Spinal cord (tissue), 10 donors: ENCODE measurements around the gene SKP2. TPM values are rescaled to one million over a fixed set of nuclear protein-coding genes. Genes with fewer than 3 reads are reported as not detected.
A peak's percentile ranks its signal among the peaks of the same experiment; 100 is the strongest.

Experiments used
- DNase-seq, 6 donors: peaks; one replicate each; pipeline versions ENCODE4 v3.0.0 to v3.0.0-alpha.2; 2013 to 2015; ENCODE audit warnings: low spot score in 6 of 6, low read depth in 4 of 6
- H3K27ac ChIP-seq: one replicate; pipeline ENCODE4 v1.5.1; 2013; ENCODE audit warnings: low read depth, low read length, control low read depth
- H3K27me3 ChIP-seq: one replicate; pipeline ENCODE4 v1.6.1; 2013; ENCODE audit warnings: low read length; ENCODE audit not compliant: control insufficient read depth, insufficient read depth
- H3K36me3 ChIP-seq: one replicate; pipeline ENCODE4 v1.6.1; 2013; ENCODE audit warnings: low read length; ENCODE audit not compliant: control insufficient read depth, insufficient read depth
- H3K4me1 ChIP-seq: one replicate; pipeline ENCODE4 v1.6.1; 2013; ENCODE audit warnings: low read length; ENCODE audit not compliant: control insufficient read depth, insufficient read depth
- H3K4me3 ChIP-seq: one replicate; pipeline ENCODE4 v1.5.1; 2013; ENCODE audit warnings: low read depth, low read length, control low read depth
- H3K9me3 ChIP-seq: one replicate; pipeline ENCODE4 v1.6.1; 2013; ENCODE audit warnings: low read length; ENCODE audit not compliant: control insufficient read depth, insufficient read depth
- WGBS: methylation state at CpG from one replicate; pipeline ENCODE4 v1.1.5; 2013; ENCODE audit warnings: missing lambda C conversion rate; ENCODE audit not compliant: insufficient coverage; 5-methylcytosine and 5-hydroxymethylcytosine counted together
- polyA plus RNA-seq, 2 donors: library from polyadenylated mRNA; unstranded; fragments of 120-200 nt; gene quantifications; one replicate each; pipeline ENCODE4 v1.2.1, GENCODE V29; 2013; ENCODE audit not compliant: insufficient read length in 2 of 2
- small RNA-seq: library from RNA; depleted of rRNA; stranded (forward); fragments of <200 nt; gene quantifications from one replicate; pipeline ENCODE3, GENCODE V24; 2014; ENCODE audit warnings: low replicate concordance
- total RNA-seq, 2 donors: library from RNA; depleted of rRNA in 1 of 2; stranded (reverse); fragments of 120-200 nt in 1 of 2; fragments of >200 nt in 1 of 2; gene quantifications; one replicate each; pipeline versions ENCODE4 v1.2.3 to v1.2.4, GENCODE V29; 2013 to 2014
- donor health status: healthy.

SKP2 gene
- total and polyA plus RNA-seq, 4 donors, result 19.7 to 36.0 (median 24.4) TPM

DNA sequence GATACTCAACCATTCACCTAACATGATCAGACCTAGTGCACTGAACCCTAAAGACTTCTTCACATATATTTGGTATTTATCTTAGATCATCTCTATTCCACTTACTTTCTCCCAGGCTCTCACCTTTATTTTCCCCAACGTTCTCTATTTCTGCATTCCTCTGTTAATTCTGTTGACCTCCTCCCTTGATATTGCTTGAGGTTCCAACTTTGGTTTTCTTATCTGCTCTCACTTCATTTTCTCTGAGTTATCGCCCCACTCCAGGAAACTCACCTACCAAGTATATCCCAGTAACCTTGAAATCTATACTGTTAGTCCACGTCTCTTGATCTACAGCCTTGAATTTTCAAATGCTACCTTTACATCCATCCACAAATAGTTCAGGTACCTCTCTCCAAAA lies 80.6 kb downstream of the SKP2 start:
- H3K27me3 ChIP-seq, result no peaks in the 10 kb centered on the region
- 93% methylated on average over 3 of the region's 3 CpGs for WGBS
- H3K27ac ChIP-seq, result no peak overlapping the region
- no peaks in the 10 kb centered on the region for H3K36me3 ChIP-seq
- no peak overlapping the region for H3K4me3 ChIP-seq
- H3K9me3 ChIP-seq, result no peaks in the 10 kb centered on the region
- DNase-seq, result no peak
- H3K4me1 ChIP-seq, result peaks cover 2% of the 10 kb centered on the region

Small RNA genes lying within 50 kb of the gene (small RNA-seq; reads per million reads assigned to genes)
- gene MIR580 (0.37 reads per million, percentile 41 among the genes with 10 or more reads in this experiment), gene RNU6-1305P (not detected)

Other genes starting within 250 kb of the SKP2 start
- 10 to 100 TPM in 1 of 2 donors, 1 to 10 TPM in 1; 2.6 to 24.2 TPM for gene CAPSL, start 213.5 kb upstream of the SKP2 start, total RNA-seq
- 1 to 10 TPM; 4.6 to 8.7 TPM for gene CAPSL, start 213.5 kb upstream of the SKP2 start, polyA plus RNA-seq
- under 1 TPM in 1 of 2 donors, not detected in 1; under 0.01 TPM for gene UGT3A1, start 160.7 kb upstream of the SKP2 start, total RNA-seq
- under 1 TPM; 0.33 to 0.74 TPM for gene UGT3A1, start 160.7 kb upstream of the SKP2 start, polyA plus RNA-seq
- gene UGT3A2, start 85.2 kb upstream of the SKP2 start, total RNA-seq, result 1 to 10 TPM; 1.4 to 2.0 TPM
- gene UGT3A2, start 85.2 kb upstream of the SKP2 start, polyA plus RNA-seq, result under 1 TPM; 0.55 to 0.66 TPM
- gene LMBRD2, start 224 bp upstream of the SKP2 start, total RNA-seq, result 10 to 100 TPM; 21.1 to 56.5 TPM
- 10 to 100 TPM; 15.2 to 24.7 TPM for gene LMBRD2, start 224 bp upstream of the SKP2 start, polyA plus RNA-seq
- gene NADK2, start 89.8 kb downstream of the SKP2 start, total RNA-seq, result 10 to 100 TPM; 69.0 to 90.4 TPM
- 10 to 100 TPM; 58.5 to 88.6 TPM for gene NADK2, start 89.8 kb downstream of the SKP2 start, polyA plus RNA-seq
- gene RANBP3L, start 149.8 kb downstream of the SKP2 start, total RNA-seq, result 100 to 1,000 TPM in 1 of 2 donors, 10 to 100 TPM in 1; 45.7 to 213 TPM
- 10 to 100 TPM; 10.9 to 12.2 TPM for gene RANBP3L, start 149.8 kb downstream of the SKP2 start, polyA plus RNA-seq